H1 (cell line): ENCODE data around the gene GUCY2C. TPM values are rescaled to one million over a fixed set of nuclear protein-coding genes. Genes with fewer than 3 reads are reported as not detected.

Experiments used
- CTCF ChIA-PET: fragments of 300-600 bp; sonication (Branson Sonifier 250); formaldehyde crosslinking; loops from one replicate; lab custom pipeline; 2021; ENCODE audit not compliant: partially characterized antibody; lab: Charles Lee
- POLR2A ChIA-PET: fragments of 300-600 bp; sonication (Branson Sonifier 250); formaldehyde crosslinking; loops from one replicate; lab custom pipeline; 2021; ENCODE audit warnings: inconsistent platforms; ENCODE audit not compliant: partially characterized antibody; lab: Charles Lee
- DNase-seq, 2 experiments: peaks; one replicate each; pipeline versions ENCODE4 v3.0.0 to v3.0.0-alpha.2; 2010 to 2022; ENCODE audit warnings: low spot score in 2 of 2, low read depth in 1 of 2, mixed read lengths in 1 of 2
- FAIRE-seq: peaks from 2 replicates; lab custom pipeline; 2011; peaks lifted over from hg19 to GRCh38; lab: Jason Lieb, UNC
- H2AFZ ChIP-seq: 2 replicates; pipeline ENCODE4 v1.8.1; 2012; ENCODE audit warnings: low read length, inconsistent platforms
- H2AK5ac ChIP-seq: 2 replicates; pipeline ENCODE4 v1.6.1; 2013; ENCODE audit warnings: low read depth, low read length
- H2BK120ac ChIP-seq: replicated peaks from 2 replicates; pipeline ENCODE3; 2013; ENCODE audit warnings: low read depth, low read length, inconsistent platforms
- H2BK12ac ChIP-seq: 2 replicates; pipeline ENCODE4 v1.6.1; 2013; ENCODE audit warnings: low read depth, low read length
- H2BK15ac ChIP-seq: 2 replicates; pipeline ENCODE4 v1.6.1; 2013; ENCODE audit warnings: low read length
- H2BK20ac ChIP-seq: 2 replicates; pipeline ENCODE4 v1.6.1; 2013; ENCODE audit warnings: low read length
- H2BK5ac ChIP-seq: 2 replicates; pipeline ENCODE4 v1.6.1; 2013; ENCODE audit warnings: low read depth, low read length
- H3K14ac ChIP-seq: 2 replicates; pipeline ENCODE4 v1.6.1; 2013; ENCODE audit warnings: inconsistent platforms; ENCODE audit not compliant: insufficient read length
- H3K18ac ChIP-seq: 2 replicates; pipeline ENCODE4 v1.6.1; 2013; ENCODE audit warnings: low read length; ENCODE audit errors: extremely low read depth
- H3K23ac ChIP-seq: 2 replicates; pipeline ENCODE4 v1.6.1; 2013; ENCODE audit warnings: inconsistent platforms; ENCODE audit not compliant: insufficient read length
- H3K23me2 ChIP-seq: 2 replicates; pipeline ENCODE4 v1.6.1; 2013; ENCODE audit warnings: low read depth, low read length
- H3K27ac ChIP-seq: 2 replicates; pipeline ENCODE4 v1.6.1; 2011; ENCODE audit warnings: low read depth, low read length, inconsistent platforms
- H3K27me3 ChIP-seq, 4 experiments: replicated peaks in 1 of 4; 1 replicate in 1 of 4; 2 replicates in 3 of 4; pipeline versions ENCODE4 v1.6.1 to v1.8.1; 2011 to 2013; ENCODE audit warnings: low read length in 3 of 4, mild to moderate bottlenecking in 3 of 4, inconsistent platforms in 2 of 4, mixed read lengths in 2 of 4, moderate library complexity in 1 of 4; ENCODE audit not compliant: control insufficient read depth in 3 of 4, insufficient read depth in 3 of 4; ENCODE audit errors: extremely low read depth in 1 of 4
- H3K36me3 ChIP-seq, 4 experiments: 2 replicates each; pipeline versions ENCODE4 v1.6.1 to v1.8.1; 2011 to 2013; ENCODE audit warnings: mild to moderate bottlenecking in 4 of 4, low read length in 3 of 4, moderate library complexity in 2 of 4, control low read depth in 1 of 4, inconsistent platforms in 1 of 4; ENCODE audit not compliant: insufficient read depth in 4 of 4, control insufficient read depth in 2 of 4
- H3K4ac ChIP-seq: replicated peaks from 2 replicates; pipeline ENCODE3; 2013; ENCODE audit warnings: low read length, low read depth, mixed read lengths, inconsistent platforms; ENCODE audit not compliant: insufficient read length
- H3K4me1 ChIP-seq, 4 experiments: replicated peaks in 1 of 4; 1 replicate in 1 of 4; 2 replicates in 3 of 4; pipeline versions ENCODE4 v1.6.1 to v1.8.1; 2011 to 2013; ENCODE audit warnings: low read length in 3 of 4, inconsistent platforms in 2 of 4, mixed read lengths in 1 of 4; ENCODE audit not compliant: insufficient read depth in 4 of 4, control insufficient read depth in 3 of 4
- H3K4me2 ChIP-seq, 2 experiments: 2 replicates each; pipeline versions ENCODE4 v1.6.1 to v1.8.1; 2011 to 2013; ENCODE audit warnings: low read depth in 2 of 2, low read length in 2 of 2, control low read depth in 1 of 2, inconsistent platforms in 1 of 2, mild to moderate bottlenecking in 1 of 2; ENCODE audit not compliant: insufficient read depth in 1 of 2
- H3K4me3 ChIP-seq, 4 experiments: fragments of 200-600, 300-600 bp in 1 of 4; sonication (generic), shearing (Covaris generic), sonication (Bioruptor Twin) in 1 of 4; 2 replicates each; pipeline versions ENCODE4 v1.5.1 to v1.8.1; 2011 to 2016; ENCODE audit warnings: low read length in 4 of 4, low read depth in 3 of 4, control low read depth in 2 of 4, inconsistent platforms in 2 of 4, mild to moderate bottlenecking in 2 of 4, mixed read lengths in 1 of 4, moderate library complexity in 1 of 4; ENCODE audit not compliant: insufficient read depth in 2 of 4; ENCODE audit errors: extremely low read depth in 1 of 4
- H3K56ac ChIP-seq: replicated peaks from 2 replicates; pipeline ENCODE3; 2013; ENCODE audit warnings: low read depth, mild to moderate bottlenecking, mixed read lengths, low read length, inconsistent platforms; ENCODE audit not compliant: insufficient read length
- H3K79me1 ChIP-seq: 2 replicates; pipeline ENCODE4 v1.6.1; 2013; ENCODE audit warnings: low read depth, low read length, control low read depth
- H3K79me2 ChIP-seq, 2 experiments: 2 replicates each; pipeline versions ENCODE4 v1.6.1 to v1.8.1; 2012 to 2013; ENCODE audit warnings: low read length in 2 of 2, mild to moderate bottlenecking in 2 of 2, inconsistent platforms in 1 of 2; ENCODE audit not compliant: insufficient read depth in 2 of 2, control insufficient read depth in 1 of 2
- H3K9ac ChIP-seq, 4 experiments: replicated peaks in 1 of 4; 1 replicate in 1 of 4; 2 replicates in 3 of 4; pipeline versions ENCODE4 v1.6.1 to v1.8.1; 2011 to 2013; ENCODE audit warnings: low read depth in 3 of 4, low read length in 3 of 4, control low read depth in 2 of 4, mild to moderate bottlenecking in 2 of 4, moderate library complexity in 2 of 4, inconsistent platforms in 1 of 4; ENCODE audit errors: extremely low read depth in 1 of 4
- H3K9me3 ChIP-seq, 2 experiments: 2 replicates each; pipeline versions ENCODE4 v1.6.1 to v1.8.1; 2012 to 2013; ENCODE audit warnings: mild to moderate bottlenecking in 2 of 2, moderate library complexity in 2 of 2, control low read depth in 1 of 2, inconsistent platforms in 1 of 2, low read depth in 1 of 2, low read length in 1 of 2, mixed read lengths in 1 of 2; ENCODE audit not compliant: insufficient read depth in 2 of 2
- H4K20me1 ChIP-seq, 2 experiments: replicated peaks in 1 of 2; 2 replicates each; pipeline versions ENCODE3 to v1.8.1; 2011 to 2013; ENCODE audit warnings: inconsistent platforms in 2 of 2, low read length in 2 of 2, mild to moderate bottlenecking in 1 of 2; ENCODE audit not compliant: insufficient read depth in 2 of 2, control insufficient read depth in 1 of 2
- H4K5ac ChIP-seq: 2 replicates; pipeline ENCODE4 v1.6.1; 2013; ENCODE audit warnings: low read length, low read depth, mixed read lengths, inconsistent platforms; ENCODE audit not compliant: insufficient read length
- H4K8ac ChIP-seq: 2 replicates; pipeline ENCODE4 v1.8.0; 2013; ENCODE audit warnings: mild to moderate bottlenecking, moderate library complexity, low read length, inconsistent platforms; ENCODE audit not compliant: insufficient read depth; ENCODE audit errors: extremely low read depth
- H4K91ac ChIP-seq: replicated peaks from 2 replicates; pipeline ENCODE3; 2013; ENCODE audit warnings: low read length, mixed read lengths, inconsistent platforms; ENCODE audit not compliant: insufficient read length
- BRCA1 ChIP-seq: IDR thresholded peaks from 2 replicates; pipeline ENCODE4 v1.6.1; 2012; ENCODE audit warnings: low read depth, low read length, improper control_type of control experiment
- CHD1 ChIP-seq: IDR thresholded peaks from 2 replicates; pipeline ENCODE4 v1.6.1; 2012; ENCODE audit warnings: low read depth, low read length, improper control_type of control experiment
- JUN ChIP-seq: IDR thresholded peaks from 2 replicates; pipeline ENCODE4 v1.6.1; 2011; ENCODE audit warnings: low read depth, mild to moderate bottlenecking, improper control_type of control experiment, low read length
- SIN3A ChIP-seq, 2 experiments: IDR thresholded peaks in 1 of 2; conservative IDR thresholded peaks in 1 of 2; 2 replicates each; pipeline ENCODE4 v1.6.1; 2011 to 2012; ENCODE audit warnings: low read length in 2 of 2, improper control_type of control experiment in 1 of 2, low read depth in 1 of 2, mild to moderate bottlenecking in 1 of 2
- SP1 ChIP-seq: IDR thresholded peaks from 2 replicates; pipeline ENCODE4 v1.6.1; 2011; ENCODE audit warnings: low read depth, low read length
- ZNF274 ChIP-seq: IDR thresholded peaks from 2 replicates; pipeline ENCODE4 v1.7.0; 2012; ENCODE audit warnings: low read length, borderline replicate concordance; ENCODE audit errors: extremely low read depth
- WGBS, 2 experiments: shearing (Covaris generic) in 1 of 2; methylation state at CpG; one replicate each; pipeline versions ENCODE4 v1.1.6 to v1.1.7; 2013 to 2015; ENCODE audit warnings: low lambda C conversion rate in 2 of 2, mixed read lengths in 2 of 2, inconsistent platforms in 1 of 2, low coverage in 1 of 2, missing lambda C conversion rate in 1 of 2; ENCODE audit not compliant: insufficient replicate concordance in 2 of 2, insufficient coverage in 1 of 2, insufficient read length in 1 of 2; ENCODE audit errors: extremely low coverage in 1 of 2, missing lambda C conversion rate in 1 of 2; 5-methylcytosine and 5-hydroxymethylcytosine counted together
- polyA plus RNA-seq, 7 experiments: library from polyadenylated mRNA; depleted of rRNA in 3 of 7; stranded (reverse) in 5 of 7; unstranded in 2 of 7; fragments of >200 nt in 5 of 7; fragments of 200-250 nt in 2 of 7; gene quantifications; 1 replicate in 5 of 7; 2 replicates in 1 of 7; 4 replicates in 1 of 7; pipeline versions ENCODE4 v1.2.1 to v1.2.3, GENCODE V29; 2011 to 2013; ENCODE audit warnings: missing spikeins in 2 of 7, mixed read lengths in 2 of 7
- total RNA-seq: library from RNA; stranded (reverse); fragmentation: NEBNext Ultra II Directional; extraction: Animal tissue kit (Norgen Biotek cat#: 25700); gene quantifications from 2 replicates; pipeline ENCODE4 v1.2.1, GENCODE V29; 2021
- TF ChIP-seq, protein P1 (sequence below), 3 experiments: IDR thresholded peaks; 1 replicate in 2 of 3; 2 replicates in 1 of 3; pipeline versions ENCODE4 v1.5.1 to v1.6.1; 2011; ENCODE audit warnings: low read length in 3 of 3, mild to moderate bottlenecking in 3 of 3, inconsistent platforms in 2 of 3, low read depth in 1 of 3, moderate library complexity in 1 of 3; ENCODE audit not compliant: insufficient read depth in 1 of 3; ENCODE audit errors: control extremely low read depth in 1 of 3

GUCY2C gene
- total and polyA plus RNA-seq, 2 of the 8 experiments (the other 6 are each of a cell fraction or from before 2014, with no cell fraction given): 1.9 to 3.2 TPM

DNA sequence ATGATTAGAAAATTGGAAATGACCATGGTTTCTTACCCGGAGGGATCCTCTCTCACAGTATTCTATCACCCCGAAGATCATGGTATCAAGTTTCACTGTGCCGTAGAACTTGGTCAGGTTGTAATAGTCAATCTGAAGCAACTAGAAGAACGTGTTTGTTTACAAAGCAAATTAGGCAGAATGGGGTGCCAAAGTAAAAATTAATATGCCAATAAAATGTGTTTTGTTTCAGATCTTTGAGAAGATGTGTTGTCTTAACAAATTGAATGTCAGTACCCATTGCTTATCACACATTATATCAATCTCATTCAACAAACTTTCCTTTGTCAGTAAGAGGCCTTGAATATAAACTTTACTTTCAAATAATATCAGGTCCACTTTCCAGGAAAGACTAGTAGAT, 45.0 kb downstream of the GUCY2C start:
- FAIRE-seq (no peak), DNase-seq (no peak)
- Histone ChIP-seq H3K56ac (no peak overlapping the region), H3K4ac (no peak overlapping the region), H3K23me2 (no peaks in the 10 kb centered on the region), H4K8ac (no peak overlapping the region), H2BK5ac (no peak overlapping the region), H3K4me2 (no peak overlapping the region), H2BK15ac (no peak overlapping the region), H3K27me3 (no peaks in the 10 kb centered on the region; a peak in 1 of 7 replicates), H3K9ac (no peak overlapping the region), H4K91ac (no peak overlapping the region), H3K9me3 (no peaks in the 10 kb centered on the region), H2AFZ (no peak overlapping the region), H3K4me1 (peaks cover 0 to 2% (median 0%) of the 10 kb centered on the region in 4 experiments; a peak in 1 of 7 replicates), H4K20me1 (no peaks in the 10 kb centered on the region), H3K23ac (no peak overlapping the region), H2AK5ac (no peak overlapping the region), H4K5ac (no peak overlapping the region), H2BK20ac (no peak overlapping the region), H3K27ac (no peak overlapping the region), H3K79me1 (no peaks in the 10 kb centered on the region), H3K18ac (no peak overlapping the region), H3K14ac (no peak overlapping the region), H3K36me3 (no peaks in the 10 kb centered on the region), H2BK12ac (no peak overlapping the region), H3K79me2 (no peaks in the 10 kb centered on the region), H3K4me3 (no peak overlapping the region), H2BK120ac (no peak overlapping the region)
- POLR2A ChIA-PET: no interaction called here
- WGBS, 2 experiments: 76% methylated on average over 4 of the region's 4 CpGs; no CpG with 5 or more reads in 1 of the 2 experiments
- CTCF ChIA-PET: no interaction called here
- no peak for TF ChIP-seq CHD1
- TF ChIP-seq JUN: no peak
- TF ChIP-seq SP1: no peak
- no peak for TF ChIP-seq SIN3A (conservative IDR thresholded peaks at IDR 0.05 in 1 of 2, IDR thresholded peaks at IDR 0.05 in 1 of 2; ENCODE audit: low read depth in 1 of 2, low read length in 2 of 2)
- TF ChIP-seq, protein P1, sequence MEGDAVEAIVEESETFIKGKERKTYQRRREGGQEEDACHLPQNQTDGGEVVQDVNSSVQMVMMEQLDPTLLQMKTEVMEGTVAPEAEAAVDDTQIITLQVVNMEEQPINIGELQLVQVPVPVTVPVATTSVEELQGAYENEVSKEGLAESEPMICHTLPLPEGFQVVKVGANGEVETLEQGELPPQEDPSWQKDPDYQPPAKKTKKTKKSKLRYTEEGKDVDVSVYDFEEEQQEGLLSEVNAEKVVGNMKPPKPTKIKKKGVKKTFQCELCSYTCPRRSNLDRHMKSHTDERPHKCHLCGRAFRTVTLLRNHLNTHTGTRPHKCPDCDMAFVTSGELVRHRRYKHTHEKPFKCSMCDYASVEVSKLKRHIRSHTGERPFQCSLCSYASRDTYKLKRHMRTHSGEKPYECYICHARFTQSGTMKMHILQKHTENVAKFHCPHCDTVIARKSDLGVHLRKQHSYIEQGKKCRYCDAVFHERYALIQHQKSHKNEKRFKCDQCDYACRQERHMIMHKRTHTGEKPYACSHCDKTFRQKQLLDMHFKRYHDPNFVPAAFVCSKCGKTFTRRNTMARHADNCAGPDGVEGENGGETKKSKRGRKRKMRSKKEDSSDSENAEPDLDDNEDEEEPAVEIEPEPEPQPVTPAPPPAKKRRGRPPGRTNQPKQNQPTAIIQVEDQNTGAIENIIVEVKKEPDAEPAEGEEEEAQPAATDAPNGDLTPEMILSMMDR (IDR thresholded peaks at IDR 0.05; ENCODE audit: control extremely low read depth in 1 of 3, insufficient read depth in 1 of 3, low read depth in 1 of 3, low read length in 3 of 3): no peak
- TF ChIP-seq BRCA1: no peak
- TF ChIP-seq ZNF274: no peak
